K562 (cell line): ENCODE data around the gene ULBP1. TPM values are rescaled to one million over a fixed set of nuclear protein-coding genes. Genes with fewer than 3 reads are reported as not detected.

Experiments used
- BCL6 ChIP-seq: fragments of 250-450 bp; sonication (Bioruptor Pico); IDR thresholded peaks from 2 replicates; pipeline ENCODE4 v1.4.0; 2020
- C11orf30 ChIP-seq: fragments of 450-650 bp; IDR thresholded peaks from 2 replicates; pipeline ENCODE4 v1.6.1; 2016; ENCODE audit warnings: low read depth, mild to moderate bottlenecking
- CTBP1 ChIP-seq: fragments of 450-650 bp; IDR thresholded peaks from 2 replicates; pipeline ENCODE4 v1.6.1; 2016; ENCODE audit warnings: borderline replicate concordance
- GABPA ChIP-seq: fragments of 200-800 bp; sonication (Bioruptor generic); conservative IDR thresholded peaks from 2 replicates; pipeline ENCODE4 v1.6.1; 2016; ENCODE audit warnings: low read depth, missing genetic modification characterization, missing compliant biosample characterization
- GTF2A2 ChIP-seq: IDR thresholded peaks from 2 replicates; pipeline ENCODE4 v1.6.1; 2016; ENCODE audit warnings: mild to moderate bottlenecking, missing genetic modification characterization, missing compliant biosample characterization
- NCOA1 ChIP-seq: fragments of 450-650 bp; IDR thresholded peaks from 2 replicates; pipeline ENCODE4 v1.6.1; 2016; ENCODE audit warnings: low read depth
- REST ChIP-seq, 2 experiments: fragments of 450-650 bp; formaldehyde crosslinking in 1 of 2; IDR thresholded peaks; 2 replicates each; pipeline versions ENCODE4 v1.4.0 to v1.6.1; 2014 to 2020; ENCODE audit warnings: mild to moderate bottlenecking in 2 of 2, borderline replicate concordance in 1 of 2, low read depth in 1 of 2
- RFX1 ChIP-seq: fragments of 450-650 bp; IDR thresholded peaks from 2 replicates; pipeline ENCODE4 v1.6.1; 2016; ENCODE audit warnings: mild to moderate bottlenecking, moderate library complexity
- SREBF2 ChIP-seq: sonication (generic); formaldehyde crosslinking; IDR thresholded peaks from 2 replicates; pipeline ENCODE4 v1.4.0; 2020; ENCODE audit warnings: mild to moderate bottlenecking, missing genetic modification reagents
- TCFL5 ChIP-seq: fragments of 250-450 bp; sonication (Bioruptor Pico); conservative IDR thresholded peaks from 2 replicates; pipeline ENCODE4 v1.6.1; 2021; ENCODE audit warnings: mild to moderate bottlenecking, moderate library complexity, matching md5 sums
- TFAM ChIP-seq: fragments of 250-450 bp; sonication (Bioruptor Pico); conservative IDR thresholded peaks from 2 replicates; pipeline ENCODE4 v1.5.0; 2021; ENCODE audit warnings: mild to moderate bottlenecking, moderate library complexity
- ZBTB11 ChIP-seq, 3 experiments: fragments of 200-800 bp in 1 of 3; fragments of 250-450 bp in 1 of 3; fragments of 450-650 bp in 1 of 3; sonication (Bioruptor Pico) in 1 of 3; sonication (Bioruptor generic) in 1 of 3; formaldehyde crosslinking in 1 of 3; IDR thresholded peaks; 2 replicates each; pipeline versions ENCODE4 v1.6.1 to v1.8.0; 2016 to 2022; ENCODE audit warnings: mild to moderate bottlenecking in 2 of 3, missing genetic modification characterization in 2 of 3, missing compliant biosample characterization in 1 of 3, moderate library complexity in 1 of 3
- ZNF175 ChIP-seq: fragments of 200-800 bp; sonication (Bioruptor generic); IDR thresholded peaks from 2 replicates; pipeline ENCODE4 v1.6.1; 2016; ENCODE audit warnings: low read depth, mild to moderate bottlenecking, missing genetic modification characterization, missing compliant biosample characterization
- polyA plus RNA-seq, 8 experiments: library from polyadenylated mRNA; depleted of rRNA in 4 of 8; stranded (reverse) in 5 of 8; unstranded in 3 of 8; fragments of >200 nt; fragmentation: Nextera tagmentation in 2 of 8; fragmentation: Illumina TruSeq in 1 of 8; extraction: Ambion mirVana in 2 of 8; extraction: Trizol in 1 of 8; gene quantifications; 2 replicates each; pipeline versions ENCODE4 v1.2.1 to v1.2.3, GENCODE V29; 2011 to 2014; ENCODE audit warnings: inconsistent platforms in 1 of 8, missing spikeins in 1 of 8
- total RNA-seq, 7 experiments: library from RNA; depleted of rRNA in 6 of 7; stranded (reverse); fragments of >200 nt in 6 of 7; fragmentation: Illumina TruSeq in 2 of 7; extraction: Trizol in 2 of 7; gene quantifications; 2 replicates each; pipeline versions ENCODE4 v1.2.1 to v1.2.3, GENCODE V29; 2011 to 2021; ENCODE audit warnings: low replicate concordance in 1 of 7
- TF ChIP-seq, protein P1 (sequence below): IDR thresholded peaks from 2 replicates; pipeline ENCODE4 v1.6.1; 2011; ENCODE audit not compliant: insufficient read length; ENCODE audit errors: extremely low read depth

The ULBP1 gene
- total and polyA plus RNA-seq, 9 of the 15 experiments (the other 6 are each of a cell fraction or from before 2014, with no cell fraction given): 0.33 to 6.0 (median 2.5) TPM

GRCh38 chr6:150004783-150005717, 41.3 kb downstream of the ULBP1 start (continued):
- 0 out of 2 replicates have a peak, but pooled peaks have one; percentile 28 for TF ChIP-seq ZNF175 (CRISPR knock-in tag)
- no peak for TF ChIP-seq GTF2A2 (tag)
- TF ChIP-seq SREBF2: no peak
- no peak for TF ChIP-seq BCL6 (CRISPR knock-in tag)
- TF ChIP-seq TFAM (CRISPR knock-in tag): no peak
- no peak for TF ChIP-seq TCFL5 (CRISPR knock-in tag)
- peak; percentile 18; the same call in 1 of the 2 replicates for TF ChIP-seq CTBP1
- TF ChIP-seq NCOA1: peak; percentile 58
- TF ChIP-seq C11orf30: peak; percentile 68
- TF ChIP-seq GABPA (tag): peak; percentile 69
- TF ChIP-seq, protein P1, sequence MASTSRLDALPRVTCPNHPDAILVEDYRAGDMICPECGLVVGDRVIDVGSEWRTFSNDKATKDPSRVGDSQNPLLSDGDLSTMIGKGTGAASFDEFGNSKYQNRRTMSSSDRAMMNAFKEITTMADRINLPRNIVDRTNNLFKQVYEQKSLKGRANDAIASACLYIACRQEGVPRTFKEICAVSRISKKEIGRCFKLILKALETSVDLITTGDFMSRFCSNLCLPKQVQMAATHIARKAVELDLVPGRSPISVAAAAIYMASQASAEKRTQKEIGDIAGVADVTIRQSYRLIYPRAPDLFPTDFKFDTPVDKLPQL: no peak
- peak; percentile 88 for TF ChIP-seq REST (IDR thresholded peaks at IDR 0.05; ENCODE audit: borderline replicate concordance)
- TF ChIP-seq REST (CRISPR knock-in tag; IDR thresholded peaks at IDR 0.05; ENCODE audit: low read depth): no peak
- no peak for TF ChIP-seq RFX1
- peak in 2 of 3 experiments; percentile 31 to 81; a peak in 2 of 6 replicates for TF ChIP-seq ZBTB11 (CRISPR knock-in tag; IDR thresholded peaks at IDR 0.05)
